Epithelial cell of esophagus (primary cell): ENCODE data around the gene RTEL1.

Experiments
- DNase-seq: peaks from one replicate; pipeline ENCODE4 v3.0.0; 2010; ENCODE audit warnings: low read depth
- H3K4me3 ChIP-seq: 2 replicates; pipeline ENCODE4 v1.5.1; 2011; ENCODE audit warnings: mild to moderate bottlenecking, low read length, control low read depth
- CTCF ChIP-seq: IDR thresholded peaks from 2 replicates; pipeline ENCODE4 v1.5.1; 2011; ENCODE audit warnings: low read depth, mild to moderate bottlenecking, low read length, control low read depth, inconsistent platforms; ENCODE audit not compliant: insufficient read depth; ENCODE audit errors: missing control alignments

Gene RTEL1

GRCh38 chr20:63693083-63693732, 35.1 kb downstream of the RTEL1 start:
- DNase-seq = no peak

GRCh38 chr20:63693733-63694583, 35.8 kb downstream of the RTEL1 start:
- no peak for TF ChIP-seq CTCF
- DNase-seq = no peak
- H3K4me3 ChIP-seq = no peak overlapping the region

More at GRCh38 chr20:63693083-63693732, 35.1 kb downstream of the RTEL1 start:
- no peak for TF ChIP-seq CTCF
- no peak overlapping the region for H3K4me3 ChIP-seq

GRCh38 chr20:63694584-63695423, 36.7 kb downstream of the RTEL1 start:
- TF ChIP-seq CTCF = no peak
- DNase-seq = peak; percentile 39
- H3K4me3 ChIP-seq = no peak overlapping the region

GRCh38 chr20:63695424-63696305, 37.6 kb downstream of the RTEL1 start:
- H3K4me3 ChIP-seq = no peak overlapping the region
- TF ChIP-seq CTCF = no peak
- no peak for DNase-seq

DNA sequence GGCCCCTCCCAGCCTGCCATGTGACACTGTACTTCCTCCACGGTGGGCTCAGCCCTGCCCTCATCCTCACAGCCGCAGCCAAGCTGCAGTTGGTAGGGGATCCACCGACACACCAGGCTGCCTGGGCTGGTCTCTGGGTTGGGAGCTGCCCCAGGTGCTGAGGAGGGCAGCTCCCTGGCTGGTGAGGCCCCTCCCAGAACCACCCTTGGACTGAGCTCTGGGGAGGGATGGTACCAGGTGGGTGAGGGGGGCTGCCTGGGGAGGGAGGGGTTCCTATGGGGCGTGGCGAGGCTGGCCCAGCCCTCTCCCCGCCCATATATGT, 38.2 kb downstream of the RTEL1 start:
- no peak overlapping the region for H3K4me3 ChIP-seq
- peak; percentile 75 for DNase-seq
- no peak for TF ChIP-seq CTCF
